GM10266 (cell line): Measurements from ENCODE around the gene PDS5B.

Experiments
- DNase-seq: peaks from one replicate; pipeline ENCODE4 v3.0.0; 2012; ENCODE audit errors: extremely low spot score
- TF ChIP-seq, protein P1 (sequence below): IDR thresholded peaks from 2 replicates; pipeline ENCODE4 v1.5.1; 2012; ENCODE audit warnings: mild to moderate bottlenecking, low read depth; ENCODE audit not compliant: control insufficient read depth, insufficient read depth; ENCODE audit errors: missing control alignments

The PDS5B gene

DNA sequence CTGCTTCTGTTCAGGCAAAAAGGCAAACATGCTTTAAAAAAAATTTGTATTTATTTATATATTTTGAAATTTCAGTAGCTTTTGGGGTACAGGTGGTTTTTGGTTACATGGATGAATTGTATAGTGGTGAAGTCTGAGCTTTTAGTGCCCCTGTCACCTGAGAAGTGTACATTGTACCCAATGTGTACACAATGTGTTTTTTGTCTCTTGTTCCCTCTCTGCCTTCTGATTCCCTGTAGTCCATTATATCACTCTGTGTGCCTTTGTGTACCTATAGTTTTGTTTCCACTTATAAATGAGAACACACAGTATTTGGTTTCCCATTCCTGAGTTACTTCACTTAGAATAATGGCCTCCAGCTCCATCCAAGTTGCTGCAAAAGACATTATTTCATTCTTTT lies 77.4 kb downstream of the PDS5B start:
- DNase-seq: no peak
- TF ChIP-seq, protein P1, sequence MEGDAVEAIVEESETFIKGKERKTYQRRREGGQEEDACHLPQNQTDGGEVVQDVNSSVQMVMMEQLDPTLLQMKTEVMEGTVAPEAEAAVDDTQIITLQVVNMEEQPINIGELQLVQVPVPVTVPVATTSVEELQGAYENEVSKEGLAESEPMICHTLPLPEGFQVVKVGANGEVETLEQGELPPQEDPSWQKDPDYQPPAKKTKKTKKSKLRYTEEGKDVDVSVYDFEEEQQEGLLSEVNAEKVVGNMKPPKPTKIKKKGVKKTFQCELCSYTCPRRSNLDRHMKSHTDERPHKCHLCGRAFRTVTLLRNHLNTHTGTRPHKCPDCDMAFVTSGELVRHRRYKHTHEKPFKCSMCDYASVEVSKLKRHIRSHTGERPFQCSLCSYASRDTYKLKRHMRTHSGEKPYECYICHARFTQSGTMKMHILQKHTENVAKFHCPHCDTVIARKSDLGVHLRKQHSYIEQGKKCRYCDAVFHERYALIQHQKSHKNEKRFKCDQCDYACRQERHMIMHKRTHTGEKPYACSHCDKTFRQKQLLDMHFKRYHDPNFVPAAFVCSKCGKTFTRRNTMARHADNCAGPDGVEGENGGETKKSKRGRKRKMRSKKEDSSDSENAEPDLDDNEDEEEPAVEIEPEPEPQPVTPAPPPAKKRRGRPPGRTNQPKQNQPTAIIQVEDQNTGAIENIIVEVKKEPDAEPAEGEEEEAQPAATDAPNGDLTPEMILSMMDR: no peak

DNA sequence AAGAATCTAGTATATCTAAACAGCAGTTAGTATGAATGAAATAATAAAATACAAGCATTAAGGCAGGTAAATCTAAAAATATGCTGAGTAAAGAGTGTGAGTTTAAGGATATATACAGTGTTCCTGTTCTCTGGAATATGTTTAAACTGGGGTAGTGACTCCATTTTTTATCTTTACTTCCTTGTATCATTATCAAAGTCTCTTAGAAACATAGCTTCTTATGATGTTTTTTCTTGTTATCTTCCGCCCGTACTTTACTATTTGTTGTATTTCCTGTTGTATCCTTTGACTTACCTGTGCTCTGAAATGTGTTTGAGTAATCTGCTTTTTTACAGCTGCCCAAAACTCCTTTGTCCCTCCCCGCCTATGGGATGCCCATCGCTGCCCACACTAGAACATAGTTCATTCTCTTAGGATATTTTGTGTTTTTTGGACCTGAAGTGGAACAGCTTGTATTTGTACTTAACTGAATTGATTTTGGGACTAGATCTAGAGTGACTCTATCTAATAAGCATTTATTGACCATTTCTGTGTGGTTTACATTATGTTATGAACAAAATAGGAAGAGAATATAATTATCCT lies 80.8 kb downstream of the PDS5B start:
- DNase-seq: no peak
- TF ChIP-seq, protein P1: no peak

- peak; percentile 16 for DNase-seq
- TF ChIP-seq, protein P1: peak; percentile 52
Measured at GRCh38 chr13:32669030-32669646, 82.9 kb downstream of the PDS5B start.

DNA sequence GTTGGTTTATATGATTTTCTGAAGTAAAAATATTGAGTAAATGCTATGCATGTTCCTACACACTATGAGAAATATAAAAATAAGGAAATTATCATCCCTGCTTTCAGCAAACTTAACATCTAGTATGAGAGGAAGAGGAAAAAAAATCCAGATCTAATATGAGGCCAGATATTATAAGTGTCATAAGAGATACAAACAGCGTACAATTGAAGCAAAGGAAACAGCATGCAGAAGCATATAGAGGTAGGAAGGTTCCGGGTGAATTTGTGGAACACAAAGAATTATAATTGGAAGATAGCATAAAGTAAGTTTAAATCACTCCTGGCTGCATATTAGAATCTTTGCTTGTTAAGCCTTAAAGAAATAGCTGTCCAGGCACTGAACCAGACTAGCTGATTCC lies 88.3 kb downstream of the PDS5B start:
- TF ChIP-seq, protein P1: no peak
- no peak for DNase-seq

DNA sequence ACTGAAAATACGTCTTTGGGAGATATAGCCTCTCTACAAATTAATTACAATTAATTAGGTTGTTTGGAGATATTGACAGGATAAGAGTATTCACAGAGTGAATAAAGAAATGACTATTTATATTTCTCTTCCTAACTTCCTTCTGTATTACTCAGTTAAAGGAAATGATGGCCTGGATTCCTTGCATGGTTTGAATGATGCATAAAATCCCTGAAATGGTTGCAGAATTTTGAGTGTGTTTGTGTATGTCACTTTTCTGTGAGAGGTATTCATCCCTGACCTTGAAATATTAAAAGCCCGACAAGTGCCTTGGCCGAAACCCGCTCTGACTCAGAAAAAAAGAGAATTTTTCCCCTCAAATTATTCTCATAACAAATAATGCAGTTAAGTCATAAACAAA lies 90.0 kb downstream of the PDS5B start:
- TF ChIP-seq, protein P1: no peak
- no peak for DNase-seq

DNA sequence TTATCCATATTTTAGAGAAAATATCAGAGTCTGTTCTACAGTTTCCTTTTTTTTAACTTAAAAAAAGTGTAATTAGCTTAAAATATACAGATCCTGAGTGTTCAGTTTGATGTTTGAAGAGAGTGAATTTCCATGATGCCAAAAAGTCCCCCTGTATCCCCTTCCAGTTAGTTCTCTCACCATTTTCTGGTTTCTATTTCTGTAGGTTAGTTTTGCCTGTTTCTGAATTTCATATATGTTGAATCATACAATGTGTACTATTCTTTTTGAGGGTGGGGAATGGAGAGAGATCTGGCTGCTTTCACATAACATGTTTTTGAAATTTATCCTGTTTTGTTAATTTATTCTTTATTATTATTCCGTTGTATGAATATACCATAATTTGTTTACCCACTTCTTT lies 95.9 kb downstream of the PDS5B start:
- TF ChIP-seq, protein P1: no peak

DNA sequence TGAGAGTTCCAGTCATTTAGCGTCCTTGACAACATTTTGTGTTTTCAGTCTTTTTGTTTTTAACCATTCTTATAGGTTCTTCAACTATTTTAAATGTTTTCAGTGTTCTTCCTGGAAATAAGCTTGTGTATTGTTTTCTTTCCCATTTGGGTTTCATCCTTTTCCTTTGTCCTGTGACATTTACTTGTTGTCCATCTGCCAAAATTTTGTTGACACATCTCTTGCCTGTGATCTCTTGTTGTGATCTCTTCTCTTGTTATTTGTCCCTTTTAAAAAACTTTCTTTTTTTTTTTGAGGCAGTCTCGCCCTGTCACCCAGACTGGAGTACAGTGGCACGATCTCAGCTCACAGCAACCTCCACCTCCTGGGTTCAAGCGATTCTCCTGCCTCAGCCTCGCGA lies 96.5 kb downstream of the PDS5B start:
- TF ChIP-seq, protein P1: no peak
- no peak for DNase-seq

More for the DNA sequence above, 95.9 kb downstream of the PDS5B start:
- no peak for DNase-seq
